ENCODE results near the gene EOLA1. TPM values are rescaled to one million over a fixed set of nuclear protein-coding genes. Genes with fewer than 3 reads are reported as not detected.
"Not testable (repeated sequence)": the region's sequence is repeated elsewhere in the genome, so short reads cannot be mapped to it uniquely, and the experiment has no call there.

The EOLA1 gene
- total RNA-seq, 1 donor from 2014 or later: 20.7 TPM

GRCh38 chrX:149516604-149517003 lies 24.2 kb upstream of the EOLA1 start:
- DNase-seq (ENCODE audit: extremely low spot score, unreplicated experiment): no peak
- no peak overlapping the region for H3K27ac Mint-ChIP-seq
- H3K36me3 Mint-ChIP-seq: peaks cover 3% of the 10 kb centered on the region
- TF ChIP-seq CTCF (conservative IDR thresholded peaks at IDR 0.05): no peak
- H3K27me3 Mint-ChIP-seq: no peaks in the 10 kb centered on the region
- no peak overlapping the region for H3K4me3 Mint-ChIP-seq
- no peaks in the 10 kb centered on the region for H3K9me3 Mint-ChIP-seq
- no peaks in the 10 kb centered on the region for H3K4me1 Mint-ChIP-seq (ENCODE audit: unreplicated experiment)

- Mint-ChIP-seq H3K4me3 (no peak overlapping the region), H3K9me3 (no peaks in the 10 kb centered on the region), H3K27me3 (no peaks in the 10 kb centered on the region), H3K4me1 (ENCODE audit: unreplicated experiment) (no peaks in the 10 kb centered on the region), H3K27ac (no peak overlapping the region), H3K36me3 (peaks cover 3% of the 10 kb centered on the region)
- DNase-seq (ENCODE audit: extremely low spot score, unreplicated experiment): no peak
- no peak for TF ChIP-seq CTCF (conservative IDR thresholded peaks at IDR 0.05)
These were observed 23.5 kb upstream of the EOLA1 start for GRCh38 chrX:149517308-149517707.

GRCh38 chrX:149518236-149518635 lies 22.6 kb upstream of the EOLA1 start:
- no peaks in the 10 kb centered on the region for H3K4me1 Mint-ChIP-seq (ENCODE audit: unreplicated experiment)
- H3K9me3 Mint-ChIP-seq: no peaks in the 10 kb centered on the region
- H3K4me3 Mint-ChIP-seq: no peak overlapping the region
- peaks cover 3% of the 10 kb centered on the region for H3K36me3 Mint-ChIP-seq
- no peak for TF ChIP-seq CTCF (conservative IDR thresholded peaks at IDR 0.05)
- DNase-seq (ENCODE audit: extremely low spot score, unreplicated experiment): no peak
- no peak overlapping the region for H3K27ac Mint-ChIP-seq
- H3K27me3 Mint-ChIP-seq: no peaks in the 10 kb centered on the region

- H3K27ac Mint-ChIP-seq; H3K4me3 Mint-ChIP-seq; H3K36me3 Mint-ChIP-seq; H3K9me3 Mint-ChIP-seq; H3K27me3 Mint-ChIP-seq; DNase-seq (ENCODE audit: extremely low spot score, unreplicated experiment); H3K4me1 Mint-ChIP-seq (ENCODE audit: unreplicated experiment): not testable (repeated sequence)
These were observed 20.1 kb upstream of the EOLA1 start for GRCh38 chrX:149520636-149521277.

- H3K36me3 Mint-ChIP-seq: no peaks in the 10 kb centered on the region
- no peaks in the 10 kb centered on the region for H3K4me1 Mint-ChIP-seq (ENCODE audit: unreplicated experiment)
- H3K4me3 Mint-ChIP-seq: no peak overlapping the region
- no peak for TF ChIP-seq CTCF (conservative IDR thresholded peaks at IDR 0.05)
- no peak for DNase-seq (ENCODE audit: extremely low spot score, unreplicated experiment)
- H3K27me3 Mint-ChIP-seq: no peaks in the 10 kb centered on the region
- H3K9me3 Mint-ChIP-seq: no peaks in the 10 kb centered on the region
- H3K27ac Mint-ChIP-seq: no peak overlapping the region
These were observed 19.4 kb upstream of the EOLA1 start for GRCh38 chrX:149521438-149521837.

- no peak for TF ChIP-seq CTCF (conservative IDR thresholded peaks at IDR 0.05)
- Mint-ChIP-seq H3K36me3 (no peaks in the 10 kb centered on the region), H3K9me3 (no peaks in the 10 kb centered on the region), H3K27ac (no peak overlapping the region), H3K4me3 (no peak overlapping the region), H3K27me3 (no peaks in the 10 kb centered on the region), H3K4me1 (ENCODE audit: unreplicated experiment) (peaks cover 4% of the 10 kb centered on the region)
- DNase-seq (ENCODE audit: extremely low spot score, unreplicated experiment): no peak
These were observed 17.9 kb upstream of the EOLA1 start for GRCh38 chrX:149522916-149523315.

GRCh38 chrX:149525389-149525788 lies 15.4 kb upstream of the EOLA1 start:
- H3K27ac Mint-ChIP-seq; H3K4me1 Mint-ChIP-seq (ENCODE audit: unreplicated experiment); H3K36me3 Mint-ChIP-seq; DNase-seq (ENCODE audit: extremely low spot score, unreplicated experiment); H3K9me3 Mint-ChIP-seq; H3K4me3 Mint-ChIP-seq; H3K27me3 Mint-ChIP-seq: not testable (repeated sequence)

- not testable (repeated sequence) for H3K9me3 Mint-ChIP-seq; H3K36me3 Mint-ChIP-seq; DNase-seq (ENCODE audit: extremely low spot score, unreplicated experiment); H3K4me1 Mint-ChIP-seq (ENCODE audit: unreplicated experiment); H3K27ac Mint-ChIP-seq; H3K27me3 Mint-ChIP-seq; H3K4me3 Mint-ChIP-seq
These were observed 14.9 kb upstream of the EOLA1 start for GRCh38 chrX:149525903-149526302.

GRCh38 chrX:149526318-149527033 lies 14.3 kb upstream of the EOLA1 start:
- not testable (repeated sequence) for H3K27me3 Mint-ChIP-seq; DNase-seq (ENCODE audit: extremely low spot score, unreplicated experiment); H3K27ac Mint-ChIP-seq; H3K36me3 Mint-ChIP-seq; H3K4me3 Mint-ChIP-seq; H3K4me1 Mint-ChIP-seq (ENCODE audit: unreplicated experiment); H3K9me3 Mint-ChIP-seq

All from type B pancreatic cell (in vitro differentiated cells).